HG03354 (cell line): ENCODE results near the gene FETUB.
"Not testable (repeated sequence)": the region's sequence is repeated elsewhere in the genome, so short reads cannot be mapped to it uniquely, and the experiment has no call there.

Experiments
- ATAC-seq: cut with Tn5 transposase; IDR thresholded peaks from one replicate; pipeline ENCODE4 v1.9.1; 2021; ENCODE audit warnings: mild to moderate bottlenecking; ENCODE audit not compliant: unreplicated experiment, poor library complexity, severe bottlenecking

Gene FETUB

GRCh38 chr3:186665625-186666188, 25.5 kb downstream of the FETUB start, which contains the start of gene HRG:
Gene HRG (plus strand): TSS chr3:186666014. CDS start chr3:186666032, 18 bp downstream.
- ATAC-seq, result no peak

GRCh38 chr3:186668426-186668825, 28.2 kb downstream of the FETUB start:
- no peak for ATAC-seq

- ATAC-seq, result no peak
These were observed 29.3 kb downstream of the FETUB start for GRCh38 chr3:186669378-186670084.

- no peak for ATAC-seq
These were observed 30.0 kb downstream of the FETUB start for GRCh38 chr3:186670155-186670554.

- ATAC-seq, result no peak
These were observed 30.9 kb downstream of the FETUB start for GRCh38 chr3:186671051-186671450.

GRCh38 chr3:186678604-186679003, 38.4 kb downstream of the FETUB start:
- ATAC-seq, result no peak

GRCh38 chr3:186679151-186679550, 39.0 kb downstream of the FETUB start:
- no peak for ATAC-seq

GRCh38 chr3:186680869-186681268, 40.7 kb downstream of the FETUB start:
- no peak for ATAC-seq

- no peak for ATAC-seq
These were observed 42.6 kb downstream of the FETUB start for GRCh38 chr3:186682812-186683211.

GRCh38 chr3:186683979-186684378, 43.8 kb downstream of the FETUB start:
- ATAC-seq, result no peak

GRCh38 chr3:186686475-186686874, 46.3 kb downstream of the FETUB start:
- not testable (repeated sequence) for ATAC-seq

GRCh38 chr3:186687120-186687651, 47.0 kb downstream of the FETUB start:
- no peak for ATAC-seq

GRCh38 chr3:186690304-186690703, 50.1 kb downstream of the FETUB start:
- not testable (repeated sequence) for ATAC-seq

- no peak for ATAC-seq
These were observed 51.5 kb downstream of the FETUB start for GRCh38 chr3:186691676-186692075.

GRCh38 chr3:186693843-186694242, 53.6 kb downstream of the FETUB start:
- ATAC-seq, result no peak

- no peak for ATAC-seq
These were observed 54.3 kb downstream of the FETUB start for GRCh38 chr3:186694288-186695032.

- no peak for ATAC-seq
These were observed 56.3 kb downstream of the FETUB start for GRCh38 chr3:186696522-186696921.

- no peak for ATAC-seq
These were observed 57.3 kb downstream of the FETUB start for GRCh38 chr3:186697510-186697909.

- ATAC-seq, result no peak
These were observed 60.1 kb downstream of the FETUB start for GRCh38 chr3:186700267-186700666.

GRCh38 chr3:186702451-186702850, 62.3 kb downstream of the FETUB start:
- ATAC-seq, result not testable (repeated sequence)
